ENCODE measurements around the gene GPR162.

Gene GPR162

DNA sequence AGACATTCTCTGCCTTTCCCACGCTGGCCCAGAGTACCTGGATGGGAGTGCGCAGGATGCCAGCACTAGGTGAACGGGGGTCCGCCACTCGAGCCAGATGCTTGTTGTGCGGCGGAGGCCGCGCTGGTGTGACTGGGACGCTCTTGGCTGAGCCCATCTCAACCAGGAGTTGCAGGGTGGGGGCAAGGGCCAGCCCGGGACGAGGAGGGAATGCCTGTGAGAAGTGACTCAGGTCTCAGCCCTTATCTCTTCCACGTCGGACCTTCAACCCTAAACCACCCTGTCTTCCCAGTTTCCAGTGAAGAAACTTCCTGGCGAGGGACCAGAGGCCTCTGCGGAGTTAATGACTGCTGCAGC, 29.2 kb downstream of the GPR162 start:
- H3K27me3 ChIP-seq (ENCODE audit: control insufficient read depth, low read length): no peaks in the 10 kb centered on the region
- no peaks in the 10 kb centered on the region for H3K9me2 ChIP-seq (replicated peaks; ENCODE audit: control insufficient read depth, low read length)
- H3K4me2 ChIP-seq (ENCODE audit: low read length): peak overlapping the region; percentile 99
- peaks cover 73% of the 10 kb centered on the region for H3K36me3 ChIP-seq (ENCODE audit: control insufficient read depth, low read length)
- H3K9me3 ChIP-seq (ENCODE audit: control insufficient read depth, insufficient read depth, low read length): no peaks in the 10 kb centered on the region
- H3K4me1 ChIP-seq (ENCODE audit: control insufficient read depth, low read length): peaks cover 32% of the 10 kb centered on the region
- H4K20me1 ChIP-seq (ENCODE audit: control insufficient read depth, insufficient read depth, low read depth, low read length): no peaks in the 10 kb centered on the region
- peak overlapping the region; percentile 77 for H3K4me3 ChIP-seq (ENCODE audit: low read length)
- H3K27ac ChIP-seq (ENCODE audit: low read depth, low read length): peak overlapping the region; percentile 64
- TF ChIP-seq CTCF (IDR thresholded peaks at IDR 0.05; ENCODE audit: low read depth, low read length, poor library complexity, severe bottlenecking): no peak
- no peak for TF ChIP-seq EZH2phosphoT487 (IDR thresholded peaks at IDR 0.05; ENCODE audit: borderline replicate concordance, low read length)
- peaks cover 2% of the 10 kb centered on the region; the same call in 1 of the 2 replicates for H3F3A ChIP-seq (ENCODE audit: control insufficient read depth, insufficient read depth)
- peaks cover 51% of the 10 kb centered on the region for H3K79me2 ChIP-seq (ENCODE audit: control insufficient read depth, low read length)

GRCh38 chr12:6851153-6851920, 29.7 kb downstream of the GPR162 start, which contains the start of gene CDCA3:
Gene CDCA3, minus strand, starts transcription at chr12:6851286. Its CDS starts 334 bp downstream, at chr12:6850952.
- Histone ChIP-seq H3K4me1 (ENCODE audit: control insufficient read depth, low read length) (peaks cover 32% of the 10 kb centered on the region), H3F3A (ENCODE audit: control insufficient read depth, insufficient read depth) (peaks cover 2% of the 10 kb centered on the region; the same call in 1 of the 2 replicates), H3K4me2 (ENCODE audit: low read length) (peak within 1 kb of the TSS; percentile 99), H4K20me1 (ENCODE audit: control insufficient read depth, insufficient read depth, low read depth, low read length) (no peaks in the 10 kb centered on the region), H3K9me3 (ENCODE audit: control insufficient read depth, insufficient read depth, low read length) (no peaks in the 10 kb centered on the region), H3K9me2 (replicated peaks; ENCODE audit: control insufficient read depth, low read length) (no peaks in the 10 kb centered on the region), H3K79me2 (ENCODE audit: control insufficient read depth, low read length) (peaks cover 51% of the 10 kb centered on the region), H3K36me3 (ENCODE audit: control insufficient read depth, low read length) (peaks cover 73% of the 10 kb centered on the region), H3K27me3 (ENCODE audit: control insufficient read depth, low read length) (no peaks in the 10 kb centered on the region), H3K4me3 (ENCODE audit: low read length) (peak within 1 kb of the TSS; percentile 77), H3K27ac (ENCODE audit: low read depth, low read length) (peak within 1 kb of the TSS; percentile 64)
- TF ChIP-seq EZH2phosphoT487 (IDR thresholded peaks at IDR 0.05; ENCODE audit: borderline replicate concordance, low read length): no peak
- no peak for TF ChIP-seq CTCF (IDR thresholded peaks at IDR 0.05; ENCODE audit: low read depth, low read length, poor library complexity, severe bottlenecking)

- Histone ChIP-seq H3K9me3 (ENCODE audit: control insufficient read depth, insufficient read depth, low read length) (no peaks in the 10 kb centered on the region), H3F3A (ENCODE audit: control insufficient read depth, insufficient read depth) (no peaks in the 10 kb centered on the region; the same call in 1 of the 2 replicates), H3K9me2 (replicated peaks; ENCODE audit: control insufficient read depth, low read length) (no peaks in the 10 kb centered on the region), H3K4me2 (ENCODE audit: low read length) (peak within 1 kb of the TSS; percentile 99), H3K36me3 (ENCODE audit: control insufficient read depth, low read length) (peaks cover 73% of the 10 kb centered on the region), H3K27ac (ENCODE audit: low read depth, low read length) (peak within 1 kb of the TSS; percentile 64), H3K4me1 (ENCODE audit: control insufficient read depth, low read length) (peaks cover 32% of the 10 kb centered on the region), H3K27me3 (ENCODE audit: control insufficient read depth, low read length) (no peaks in the 10 kb centered on the region), H3K4me3 (ENCODE audit: low read length) (peak within 1 kb of the TSS; percentile 77), H4K20me1 (ENCODE audit: control insufficient read depth, insufficient read depth, low read depth, low read length) (no peaks in the 10 kb centered on the region), H3K79me2 (ENCODE audit: control insufficient read depth, low read length) (peaks cover 51% of the 10 kb centered on the region)
- TF ChIP-seq EZH2phosphoT487 (IDR thresholded peaks at IDR 0.05; ENCODE audit: borderline replicate concordance, low read length) (no peak), CTCF (IDR thresholded peaks at IDR 0.05; ENCODE audit: low read depth, low read length, poor library complexity, severe bottlenecking) (no peak)
These were observed 30.5 kb downstream of the GPR162 start, which contains the start of gene USP5 for GRCh38 chr12:6851921-6852650. Gene USP5, plus strand, starts transcription at chr12:6852150. Its CDS starts 30 bp downstream, at chr12:6852180.
